PC-9 (cell line): ENCODE data around the gene ZNF480. TPM values are rescaled to one million over a fixed set of nuclear protein-coding genes. Genes with fewer than 3 reads are reported as not detected.
A peak's percentile ranks its signal among the peaks of the same experiment; 100 is the strongest.

Experiments
- BruUV-seq: library from RNA; stranded (reverse); fragments of 400-500 nt; replicated peaks from 2 replicates; lab custom pipeline; 2021; lab: Mats Ljungman, UMichigan
- CTCF ChIA-PET: fragments of 300-600 bp; sonication (Branson Sonifier 250); formaldehyde crosslinking; loops from one replicate; lab custom pipeline; 2022; ENCODE audit warnings: antibody characterized with exemption; lab: Charles Lee
- POLR2A ChIA-PET: fragments of 300-600 bp; sonication (Branson Sonifier 250); formaldehyde crosslinking; loops from one replicate; lab custom pipeline; 2022; ENCODE audit warnings: antibody characterized with exemption; ENCODE audit not compliant: unreplicated experiment; lab: Charles Lee
- DNase-seq, 2 experiments: peaks; one replicate each; pipeline versions ENCODE4 v3.0.0 to v3.0.0-alpha.2; 2015 to 2022; ENCODE audit warnings: mixed read lengths in 1 of 2
- H2AFZ ChIP-seq: fragments of 200-600 bp; sonication (generic); 2 replicates; pipeline ENCODE4 v1.8.1; 2017; ENCODE audit warnings: antibody characterized with exemption
- H3F3A ChIP-seq: fragments of 200-600 bp; sonication (generic); 2 replicates; pipeline ENCODE4 v1.8.1; 2017; ENCODE audit warnings: antibody characterized with exemption, mild to moderate bottlenecking, low read depth; ENCODE audit not compliant: insufficient read depth
- H3K27ac ChIP-seq: fragments of 200-600 bp; sonication (generic); 2 replicates; pipeline ENCODE4 v1.6.1; 2016; ENCODE audit warnings: mixed run types
- H3K27me3 ChIP-seq: fragments of 200-600 bp; sonication (generic); 2 replicates; pipeline ENCODE4 v1.6.1; 2016; ENCODE audit warnings: low read depth, mixed run types; ENCODE audit not compliant: insufficient read depth
- H3K36me3 ChIP-seq: fragments of 200-600 bp; sonication (generic); 2 replicates; pipeline ENCODE4 v1.6.1; 2016; ENCODE audit warnings: low read depth, mixed run types
- H3K4me1 ChIP-seq: fragments of 200-600 bp; sonication (generic); replicated peaks from 2 replicates; pipeline ENCODE4 v1.6.1; 2016; ENCODE audit warnings: mixed run types; ENCODE audit not compliant: insufficient read depth
- H3K4me2 ChIP-seq: fragments of 200-600 bp; sonication (generic); 2 replicates; pipeline ENCODE4 v1.6.1; 2017; ENCODE audit warnings: mixed run types
- H3K4me3 ChIP-seq: fragments of 200-600 bp; sonication (generic); 2 replicates; pipeline ENCODE4 v1.6.1; 2016; ENCODE audit warnings: mixed run types
- H3K79me2 ChIP-seq: fragments of 200-600 bp; sonication (generic); 2 replicates; pipeline ENCODE4 v1.6.1; 2017; ENCODE audit warnings: low read depth, mixed run types
- H3K9me2 ChIP-seq: fragments of 200-600 bp; sonication (generic); 2 replicates; pipeline ENCODE4 v1.8.1; 2017; ENCODE audit warnings: mild to moderate bottlenecking; ENCODE audit not compliant: insufficient read depth
- H3K9me3 ChIP-seq: fragments of 200-600 bp; sonication (generic); 2 replicates; pipeline ENCODE4 v1.8.1; 2016; ENCODE audit warnings: low read depth; ENCODE audit not compliant: insufficient read depth
- H4K20me1 ChIP-seq: fragments of 200-600 bp; sonication (generic); 2 replicates; pipeline ENCODE4 v1.8.1; 2017; ENCODE audit not compliant: insufficient read depth
- EZH2 ChIP-seq: fragments of 200-600 bp; sonication (generic); IDR thresholded peaks from 2 replicates; pipeline ENCODE4 v1.8.0; 2017; ENCODE audit warnings: antibody characterized with exemption, low read depth
- intact Hi-C: fragments of 100-400 bp; cut with micrococcal nuclease; formaldehyde crosslinking; loops from one replicate; pipeline ENCODE4 v1.10.0; 2022; ENCODE audit not compliant: unreplicated experiment
- total RNA-seq: library from RNA; stranded (reverse); gene quantifications from 2 replicates; pipeline ENCODE4 v1.2.3, GENCODE V29; 2021
- TF ChIP-seq, protein P1 (sequence below): fragments of 200-600 bp; sonication (generic); conservative IDR thresholded peaks from 2 replicates; pipeline ENCODE4 v1.6.1; 2017; ENCODE audit warnings: mixed run types, antibody characterized with exemption, mild to moderate bottlenecking, moderate library complexity

The ZNF480 gene
- total RNA-seq, 1 experiment from 2014 or later: 10.2 TPM

DNA sequence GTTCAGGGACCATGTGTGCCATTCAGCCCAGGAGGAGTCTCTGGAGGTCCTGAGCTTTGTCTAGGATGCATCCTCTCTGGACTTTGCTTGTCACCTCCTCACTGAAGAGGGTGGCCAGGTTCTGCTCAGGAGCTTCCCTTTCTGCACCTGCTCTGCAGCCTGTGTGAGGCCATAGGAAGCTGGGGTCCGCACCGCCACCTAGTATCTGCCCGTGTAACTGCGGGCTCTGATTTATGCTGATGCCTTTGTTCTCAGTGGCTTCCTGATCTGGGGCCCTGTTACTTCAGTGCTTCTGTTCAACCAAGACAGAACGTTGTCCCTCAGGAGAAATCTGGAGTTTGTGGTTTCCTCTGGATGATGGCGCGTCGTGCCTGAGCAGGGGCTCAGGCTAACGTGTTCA, 54.5 kb downstream of the ZNF480 start:
- H2AFZ ChIP-seq: no peak overlapping the region
- TF ChIP-seq EZH2: no peak
- intact Hi-C loops: no loop called here
- no peaks in the 10 kb centered on the region for H3K79me2 ChIP-seq
- POLR2A ChIA-PET: no interaction called here
- no peaks in the 10 kb centered on the region for H3K27me3 ChIP-seq
- no peaks in the 10 kb centered on the region for H3K9me2 ChIP-seq
- no peak overlapping the region for H3K4me3 ChIP-seq
- DNase-seq: peak in 1 of 2 experiments; percentile 6
- CTCF ChIA-PET: no interaction called here
- H3K27ac ChIP-seq: no peak overlapping the region
- BruUV-seq: no TSS peak
- no peaks in the 10 kb centered on the region; the same call in 1 of the 2 replicates for H3F3A ChIP-seq
- peaks cover 7% of the 10 kb centered on the region for H3K9me3 ChIP-seq
- no peaks in the 10 kb centered on the region for H4K20me1 ChIP-seq
- no peaks in the 10 kb centered on the region for H3K36me3 ChIP-seq
- H3K4me1 ChIP-seq: no peaks in the 10 kb centered on the region
- no peak overlapping the region for H3K4me2 ChIP-seq

DNA sequence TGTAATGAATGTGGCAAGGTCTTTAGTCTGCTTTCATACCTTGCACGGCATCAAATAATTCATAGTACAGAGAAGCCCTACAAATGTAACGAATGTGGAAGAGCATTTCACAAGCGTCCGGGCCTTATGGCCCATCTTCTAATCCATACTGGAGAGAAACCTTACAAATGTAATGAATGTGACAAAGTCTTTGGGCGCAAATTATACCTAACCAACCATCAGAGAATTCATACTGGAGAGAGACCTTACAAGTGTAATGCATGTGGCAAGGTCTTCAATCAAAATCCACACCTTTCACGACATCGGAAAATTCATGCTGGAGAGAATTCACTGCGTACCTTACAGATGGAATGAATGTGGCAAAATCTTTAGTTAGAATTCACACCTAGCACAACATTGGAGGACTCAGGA, 69.5 kb downstream of the ZNF480 start:
- Histone ChIP-seq H3K4me3 (no peak overlapping the region), H3K9me2 (no peaks in the 10 kb centered on the region), H4K20me1 (no peaks in the 10 kb centered on the region), H3K4me2 (no peak overlapping the region), H3K79me2 (peaks cover 7% of the 10 kb centered on the region; the same call in 1 of the 2 replicates), H3K4me1 (0 out of 2 replicates have a peak, but pooled peaks cover 8% of the 10 kb centered on the region), H2AFZ (no peak overlapping the region; the same call in 1 of the 2 replicates), H3F3A (no peaks in the 10 kb centered on the region), H3K36me3 (no peaks in the 10 kb centered on the region), H3K27ac (no peak overlapping the region), H3K27me3 (no peaks in the 10 kb centered on the region), H3K9me3 (peaks cover 53% of the 10 kb centered on the region)
- no peak for DNase-seq
- ChIA-PET POLR2A (no interaction called here), CTCF (no interaction called here)
- TF ChIP-seq EZH2: no peak
- TF ChIP-seq, protein P1, sequence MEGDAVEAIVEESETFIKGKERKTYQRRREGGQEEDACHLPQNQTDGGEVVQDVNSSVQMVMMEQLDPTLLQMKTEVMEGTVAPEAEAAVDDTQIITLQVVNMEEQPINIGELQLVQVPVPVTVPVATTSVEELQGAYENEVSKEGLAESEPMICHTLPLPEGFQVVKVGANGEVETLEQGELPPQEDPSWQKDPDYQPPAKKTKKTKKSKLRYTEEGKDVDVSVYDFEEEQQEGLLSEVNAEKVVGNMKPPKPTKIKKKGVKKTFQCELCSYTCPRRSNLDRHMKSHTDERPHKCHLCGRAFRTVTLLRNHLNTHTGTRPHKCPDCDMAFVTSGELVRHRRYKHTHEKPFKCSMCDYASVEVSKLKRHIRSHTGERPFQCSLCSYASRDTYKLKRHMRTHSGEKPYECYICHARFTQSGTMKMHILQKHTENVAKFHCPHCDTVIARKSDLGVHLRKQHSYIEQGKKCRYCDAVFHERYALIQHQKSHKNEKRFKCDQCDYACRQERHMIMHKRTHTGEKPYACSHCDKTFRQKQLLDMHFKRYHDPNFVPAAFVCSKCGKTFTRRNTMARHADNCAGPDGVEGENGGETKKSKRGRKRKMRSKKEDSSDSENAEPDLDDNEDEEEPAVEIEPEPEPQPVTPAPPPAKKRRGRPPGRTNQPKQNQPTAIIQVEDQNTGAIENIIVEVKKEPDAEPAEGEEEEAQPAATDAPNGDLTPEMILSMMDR: no peak
- BruUV-seq: no TSS peak
- intact Hi-C loops: loop anchor here (5.0 kb wide), 1 partner anchor 99 kb away; the partner anchor contains the start of gene ZNF766

DNA sequence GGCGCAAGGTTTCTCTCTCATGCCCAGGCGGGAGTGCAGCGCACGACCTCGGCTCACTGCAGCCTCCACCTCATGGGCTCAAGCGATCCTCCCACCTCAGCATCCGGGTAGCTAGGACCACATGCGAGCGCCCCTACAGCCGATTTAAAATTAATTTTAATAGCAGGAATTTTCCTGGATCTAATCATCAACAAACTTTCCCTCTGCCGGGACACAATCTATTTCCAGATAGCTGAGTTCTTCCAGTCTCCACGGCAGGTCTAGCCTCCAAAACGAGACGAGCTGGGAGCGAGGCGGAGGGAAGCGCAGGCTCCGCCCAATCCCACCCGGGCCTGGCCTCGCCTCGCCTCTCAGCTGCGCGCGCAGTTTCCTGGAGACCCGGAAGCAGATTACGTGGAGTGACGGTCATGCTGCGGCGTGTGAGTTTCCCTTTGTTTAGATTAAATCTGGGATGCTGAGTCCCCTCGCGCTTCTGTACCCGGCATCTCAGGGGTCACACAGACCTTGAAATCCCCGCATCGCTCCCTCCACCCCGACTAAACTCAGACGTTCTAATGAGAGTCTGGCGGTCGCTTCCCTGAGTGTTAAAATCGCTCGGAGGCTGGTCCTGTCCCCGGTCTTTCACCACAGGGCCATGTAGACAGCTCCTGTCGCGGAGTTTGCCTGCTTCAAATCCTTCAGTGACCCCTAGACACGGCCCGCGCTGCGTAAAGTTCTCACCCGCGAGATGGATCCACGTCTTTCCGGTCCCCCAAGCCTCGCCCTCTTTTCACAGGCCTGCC, 72.8 kb downstream of the ZNF480 start, which contains the start of gene ZNF880:
Gene ZNF880 (plus strand): TSS at position 365 of the 782 bp plus-strand sequence. CDS start 43 bp downstream, at position 408.
- Histone ChIP-seq H3K79me2 (peaks cover 9% of the 10 kb centered on the region; the same call in 1 of the 2 replicates), H3K4me2 (peak within 1 kb of the TSS; percentile 79), H3K4me1 (0 out of 2 replicates have a peak, but pooled peaks cover 8% of the 10 kb centered on the region), H3K9me2 (no peaks in the 10 kb centered on the region), H3K9me3 (peaks cover 47% of the 10 kb centered on the region), H2AFZ (peak within 1 kb of the TSS; percentile 99), H3K36me3 (peaks cover 12% of the 10 kb centered on the region; the same call in 1 of the 2 replicates), H3K27ac (peak within 1 kb of the TSS; percentile 67), H3K27me3 (no peaks in the 10 kb centered on the region), H3F3A (no peaks in the 10 kb centered on the region), H4K20me1 (no peaks in the 10 kb centered on the region), H3K4me3 (peak within 1 kb of the TSS; percentile 78)
- peak; percentile 78 to 95 for DNase-seq
- ChIA-PET CTCF (interaction anchor here (0.9 kb wide), 1 partner anchor 121 kb away, joined by 4 read pairs; no protein-coding TSS in a partner anchor), POLR2A (interaction anchor here (0.7 kb wide), 3 partner anchors 45 to 1409 kb away, joined by 4 to 8 read pairs (median 4); partner anchors contain the start of gene ZNF816)
- intact Hi-C loops: loop anchor here (1.0 to 5.0 kb wide), 2 partner anchors 72 to 102 kb away; partner anchors contain the start of genes ZNF480 and ZNF766
- BruUV-seq: TSS peak; percentile 89
- TF ChIP-seq, protein P1: no peak
- TF ChIP-seq EZH2: no peak
